ENCODE results near the gene PTH. TPM values are rescaled to one million over a fixed set of nuclear protein-coding genes. Genes with fewer than 3 reads are reported as not detected.

PTH gene
- total RNA-seq, 1 experiment from 2014 or later: not detected

- CTCF ChIA-PET: interaction anchor here (0.6 to 1.1 kb wide), 5 partner anchors 10 to 813 kb away, joined by 3 to 6 read pairs (median 3); no protein-coding TSS in a partner anchor
- H3K27me3 Mint-ChIP-seq (ENCODE audit: unreplicated experiment): peaks cover 35% of the 10 kb centered on the region
- H3K4me3 Mint-ChIP-seq (ENCODE audit: low read depth, unreplicated experiment): peak overlapping the region; percentile 57
- no peaks in the 10 kb centered on the region for H3K36me3 Mint-ChIP-seq (ENCODE audit: insufficient read depth, unreplicated experiment)
- DNase-seq: peak; percentile 28
- intact Hi-C loops (cut with micrococcal nuclease; ENCODE audit: unreplicated experiment): loop anchor here (10.0 kb wide), 1 partner anchor 177 kb away; the partner anchor contains the start of gene FAR1
- peak; percentile 11 for TF ChIP-seq CTCF (IDR thresholded peaks at IDR 0.05; ENCODE audit: unreplicated experiment)
- BruUV-seq (replicated peaks): no TSS peak
- H3K4me1 Mint-ChIP-seq (ENCODE audit: low read depth, unreplicated experiment): peaks cover 8% of the 10 kb centered on the region
- peaks cover 3% of the 10 kb centered on the region for H3K9me3 Mint-ChIP-seq (ENCODE audit: low read depth, unreplicated experiment)
- H3K27ac Mint-ChIP-seq (ENCODE audit: unreplicated experiment): no peak overlapping the region
Measured at GRCh38 chr11:13487661-13488030, 8.2 kb downstream of the PTH start.

- intact Hi-C loops (cut with micrococcal nuclease; ENCODE audit: unreplicated experiment): loop anchor here (10.0 kb wide), 1 partner anchor 178 kb away; the partner anchor contains the start of gene FAR1
- CTCF ChIA-PET: interaction anchor here (0.6 to 1.1 kb wide), 6 partner anchors 10 to 1515 kb away, joined by 3 to 6 read pairs (median 3); no protein-coding TSS in a partner anchor
- Mint-ChIP-seq H3K4me3 (ENCODE audit: low read depth, unreplicated experiment) (peak overlapping the region; percentile 57), H3K9me3 (ENCODE audit: low read depth, unreplicated experiment) (peaks cover 3% of the 10 kb centered on the region), H3K36me3 (ENCODE audit: insufficient read depth, unreplicated experiment) (no peaks in the 10 kb centered on the region), H3K27me3 (ENCODE audit: unreplicated experiment) (peaks cover 41% of the 10 kb centered on the region), H3K4me1 (ENCODE audit: low read depth, unreplicated experiment) (peaks cover 8% of the 10 kb centered on the region), H3K27ac (ENCODE audit: unreplicated experiment) (no peak overlapping the region)
- DNase-seq: peak; percentile 84
- TF ChIP-seq CTCF (IDR thresholded peaks at IDR 0.05; ENCODE audit: unreplicated experiment): peak; percentile 62
- BruUV-seq (replicated peaks): no TSS peak
Measured at GRCh38 chr11:13486926-13487660, 8.7 kb downstream of the PTH start.

- Mint-ChIP-seq H3K36me3 (ENCODE audit: insufficient read depth, unreplicated experiment) (no peaks in the 10 kb centered on the region), H3K9me3 (ENCODE audit: low read depth, unreplicated experiment) (no peaks in the 10 kb centered on the region), H3K27ac (ENCODE audit: unreplicated experiment) (no peak overlapping the region), H3K4me1 (ENCODE audit: low read depth, unreplicated experiment) (no peaks in the 10 kb centered on the region), H3K4me3 (ENCODE audit: low read depth, unreplicated experiment) (no peak overlapping the region), H3K27me3 (ENCODE audit: unreplicated experiment) (peaks cover 30% of the 10 kb centered on the region)
- CTCF ChIA-PET: no interaction called here
- peak; percentile 39 for DNase-seq
- no TSS peak for BruUV-seq (replicated peaks)
- no peak for TF ChIP-seq CTCF (IDR thresholded peaks at IDR 0.05; ENCODE audit: unreplicated experiment)
- intact Hi-C loops (cut with micrococcal nuclease; ENCODE audit: unreplicated experiment): loop anchor here (10.0 kb wide), 1 partner anchor 185 kb away; the partner anchor contains the start of gene FAR1
Measured at GRCh38 chr11:13480198-13480597, 15.6 kb downstream of the PTH start.

DNA sequence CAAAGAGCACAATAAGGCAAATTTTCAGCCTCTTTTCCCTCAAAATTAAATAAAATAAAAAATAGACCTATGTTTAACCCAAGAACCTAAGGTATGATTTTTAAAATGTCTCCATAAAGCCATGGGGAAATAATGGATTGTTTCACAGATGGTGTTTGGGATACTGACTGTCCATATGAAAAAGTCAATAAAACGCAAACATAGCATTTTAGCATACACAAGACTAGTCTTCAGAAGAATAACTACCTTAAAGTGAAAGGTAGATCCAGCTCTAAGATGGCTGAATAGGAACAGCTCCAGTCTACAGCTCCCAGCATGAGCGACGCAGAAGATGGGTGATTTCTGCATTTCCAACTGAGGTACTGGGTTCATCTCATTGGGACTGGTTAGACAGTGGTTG, 16.1 kb downstream of the PTH start:
- H3K4me1 Mint-ChIP-seq (ENCODE audit: low read depth, unreplicated experiment): no peaks in the 10 kb centered on the region
- no peak for DNase-seq
- no peak for TF ChIP-seq CTCF (IDR thresholded peaks at IDR 0.05; ENCODE audit: unreplicated experiment)
- H3K9me3 Mint-ChIP-seq (ENCODE audit: low read depth, unreplicated experiment): no peaks in the 10 kb centered on the region
- no peak overlapping the region for H3K27ac Mint-ChIP-seq (ENCODE audit: unreplicated experiment)
- CTCF ChIA-PET: no interaction called here
- H3K27me3 Mint-ChIP-seq (ENCODE audit: unreplicated experiment): peaks cover 30% of the 10 kb centered on the region
- no TSS peak for BruUV-seq (replicated peaks)
- no peak overlapping the region for H3K4me3 Mint-ChIP-seq (ENCODE audit: low read depth, unreplicated experiment)
- H3K36me3 Mint-ChIP-seq (ENCODE audit: insufficient read depth, unreplicated experiment): no peaks in the 10 kb centered on the region
- intact Hi-C loops (cut with micrococcal nuclease; ENCODE audit: unreplicated experiment): loop anchor here (10.0 kb wide), 1 partner anchor 185 kb away; the partner anchor contains the start of gene FAR1
